Measurements from ENCODE around the gene PLPP1.

The PLPP1 gene

GRCh38 chr5:55498457-55498856 is 36.3 kb downstream of the PLPP1 start:
- DNase-seq = no peak

- no peak for DNase-seq
Measured at GRCh38 chr5:55497712-55498111, 37.1 kb downstream of the PLPP1 start.

- no peak for DNase-seq
Measured at GRCh38 chr5:55495216-55495615, 39.5 kb downstream of the PLPP1 start.

GRCh38 chr5:55492449-55492848 is 42.3 kb downstream of the PLPP1 start:
- no peak for DNase-seq

- no peak for DNase-seq
Measured at GRCh38 chr5:55485073-55485472, 49.7 kb downstream of the PLPP1 start.

- DNase-seq = no peak
Measured at GRCh38 chr5:55484531-55484930, 50.2 kb downstream of the PLPP1 start.

GRCh38 chr5:55483885-55484284 is 50.9 kb downstream of the PLPP1 start:
- DNase-seq = no peak

GRCh38 chr5:55481293-55481855 is 53.4 kb downstream of the PLPP1 start:
- no peak for DNase-seq

- DNase-seq = no peak
Measured at GRCh38 chr5:55480781-55481180, 54.0 kb downstream of the PLPP1 start.

- no peak for DNase-seq
Measured at GRCh38 chr5:55472642-55473041, 62.1 kb downstream of the PLPP1 start.

GRCh38 chr5:55471468-55471867 is 63.3 kb downstream of the PLPP1 start:
- DNase-seq = no peak

GRCh38 chr5:55470282-55470681 is 64.5 kb downstream of the PLPP1 start:
- DNase-seq = no peak

GRCh38 chr5:55469839-55470238 is 64.9 kb downstream of the PLPP1 start:
- DNase-seq = no peak

GRCh38 chr5:55467862-55468551 is 66.8 kb downstream of the PLPP1 start:
- no peak for DNase-seq

GRCh38 chr5:55463613-55464012 is 71.2 kb downstream of the PLPP1 start:
- DNase-seq = no peak

GRCh38 chr5:55459572-55459971 is 75.2 kb downstream of the PLPP1 start:
- no peak for DNase-seq

GRCh38 chr5:55456216-55456895 is 78.4 kb downstream of the PLPP1 start:
- no peak for DNase-seq

- DNase-seq = no peak
Measured at GRCh38 chr5:55454282-55454681, 80.5 kb downstream of the PLPP1 start.

- no peak for DNase-seq
Measured at GRCh38 chr5:55453211-55453610, 81.6 kb downstream of the PLPP1 start.

GRCh38 chr5:55451976-55452375 is 82.8 kb downstream of the PLPP1 start:
- no peak for DNase-seq

- no peak for DNase-seq
Measured at GRCh38 chr5:55450050-55450765, 84.6 kb downstream of the PLPP1 start.

GRCh38 chr5:55446640-55447351 is 88.0 kb downstream of the PLPP1 start:
- no peak for DNase-seq

GRCh38 chr5:55445791-55446190 is 89.0 kb downstream of the PLPP1 start:
- no peak for DNase-seq
